Peyer's patch (tissue), 4 donors: ENCODE data around the gene HRH3.

ENCODE experiments used
- POLR2A ChIP-seq, 2 donors: fragments of 450-650 bp; IDR thresholded peaks; one replicate each; pipeline ENCODE4 v1.5.1; 2017; ENCODE audit warnings: antibody characterized with exemption in 2 of 2, mild to moderate bottlenecking in 2 of 2, moderate library complexity in 2 of 2
- TF ChIP-seq, protein P1 (sequence below), 6 experiments: fragments of 450-650 bp in 4 of 6; fragments of 200-600 bp in 2 of 6; sonication (generic) in 1 of 6; IDR thresholded peaks; one replicate each; pipeline ENCODE4 v1.5.1; 2017 to 2019; ENCODE audit warnings: antibody characterized with exemption in 6 of 6, mild to moderate bottlenecking in 3 of 6, moderate library complexity in 1 of 6

DNA sequence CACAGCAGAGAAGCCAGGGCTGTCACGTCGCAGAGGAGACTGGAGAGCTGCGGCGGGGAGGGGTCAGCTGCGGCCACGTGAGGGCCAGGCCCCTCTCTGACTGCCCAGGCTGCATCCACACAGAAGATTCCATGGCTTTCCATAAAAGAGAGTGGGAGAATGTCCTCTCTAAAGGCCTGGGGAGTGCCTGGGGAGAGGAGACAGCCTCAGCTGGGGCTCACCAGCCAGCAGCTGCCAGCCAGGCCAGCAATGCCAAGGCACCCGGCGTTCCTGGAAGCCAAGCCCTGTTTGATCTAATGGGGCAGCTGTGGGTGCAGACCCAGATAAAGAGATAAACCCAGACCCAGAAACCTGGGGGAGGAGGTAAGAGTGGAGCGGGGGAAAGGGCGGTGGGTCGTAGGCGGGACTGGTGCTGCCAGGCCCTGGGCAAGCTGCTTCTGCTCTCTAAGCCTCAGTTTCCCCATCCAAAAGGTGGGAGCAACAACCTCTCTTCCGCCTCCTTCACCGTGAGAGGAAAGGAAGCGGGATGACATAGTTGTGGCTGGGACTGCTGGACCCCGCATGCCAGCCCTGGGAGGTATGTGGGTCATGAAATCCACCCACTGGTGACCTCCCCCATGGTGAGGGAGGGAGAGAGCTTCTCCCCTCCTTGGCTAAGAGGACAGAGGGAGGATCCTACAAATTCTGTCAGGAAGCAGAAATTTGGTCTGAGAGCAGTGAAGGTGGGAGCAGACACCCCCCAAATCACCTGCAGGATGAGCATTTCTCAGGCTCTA is 15.1 kb upstream of the HRH3 start:
- no peak for TF ChIP-seq POLR2A (IDR thresholded peaks at IDR 0.05)
- TF ChIP-seq, protein P1, sequence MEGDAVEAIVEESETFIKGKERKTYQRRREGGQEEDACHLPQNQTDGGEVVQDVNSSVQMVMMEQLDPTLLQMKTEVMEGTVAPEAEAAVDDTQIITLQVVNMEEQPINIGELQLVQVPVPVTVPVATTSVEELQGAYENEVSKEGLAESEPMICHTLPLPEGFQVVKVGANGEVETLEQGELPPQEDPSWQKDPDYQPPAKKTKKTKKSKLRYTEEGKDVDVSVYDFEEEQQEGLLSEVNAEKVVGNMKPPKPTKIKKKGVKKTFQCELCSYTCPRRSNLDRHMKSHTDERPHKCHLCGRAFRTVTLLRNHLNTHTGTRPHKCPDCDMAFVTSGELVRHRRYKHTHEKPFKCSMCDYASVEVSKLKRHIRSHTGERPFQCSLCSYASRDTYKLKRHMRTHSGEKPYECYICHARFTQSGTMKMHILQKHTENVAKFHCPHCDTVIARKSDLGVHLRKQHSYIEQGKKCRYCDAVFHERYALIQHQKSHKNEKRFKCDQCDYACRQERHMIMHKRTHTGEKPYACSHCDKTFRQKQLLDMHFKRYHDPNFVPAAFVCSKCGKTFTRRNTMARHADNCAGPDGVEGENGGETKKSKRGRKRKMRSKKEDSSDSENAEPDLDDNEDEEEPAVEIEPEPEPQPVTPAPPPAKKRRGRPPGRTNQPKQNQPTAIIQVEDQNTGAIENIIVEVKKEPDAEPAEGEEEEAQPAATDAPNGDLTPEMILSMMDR (IDR thresholded peaks at IDR 0.05): no peak
